Mesendoderm (in vitro differentiated cells): Measurements from ENCODE around the gene FAM174C.
A peak's percentile ranks its signal among the peaks of the same experiment; 100 is the strongest.

Experiments used
- DNase-seq: peaks from one replicate; pipeline ENCODE4 v3.0.0; 2013
- H2AK5ac ChIP-seq: 2 replicates; pipeline ENCODE4 v1.6.1; 2013; ENCODE audit warnings: low read length, inconsistent platforms
- H2BK120ac ChIP-seq: 2 replicates; pipeline ENCODE4 v1.6.1; 2013; ENCODE audit warnings: low read depth, mild to moderate bottlenecking, low read length, moderate library complexity, mixed read lengths
- H2BK15ac ChIP-seq: replicated peaks from 2 replicates; pipeline ENCODE4 v1.6.1; 2013; ENCODE audit warnings: low read depth, mild to moderate bottlenecking, moderate library complexity
- H2BK5ac ChIP-seq: 2 replicates; pipeline ENCODE4 v1.6.1; 2013; ENCODE audit warnings: low read length, inconsistent platforms
- H3K18ac ChIP-seq: 2 replicates; pipeline ENCODE4 v1.6.1; 2013; ENCODE audit warnings: mild to moderate bottlenecking, low read length, mixed read lengths
- H3K23ac ChIP-seq: one replicate; pipeline ENCODE4 v1.6.1; 2013; ENCODE audit warnings: low read length
- H3K27ac ChIP-seq: 2 replicates; pipeline ENCODE4 v1.5.1; 2013; ENCODE audit warnings: low read depth, mild to moderate bottlenecking, inconsistent platforms, low read length, moderate library complexity
- H3K27me3 ChIP-seq: 2 replicates; pipeline ENCODE4 v1.6.1; 2013; ENCODE audit warnings: low read length, control low read depth, mild to moderate bottlenecking, inconsistent platforms; ENCODE audit not compliant: insufficient read depth, poor library complexity
- H3K36me3 ChIP-seq: 2 replicates; pipeline ENCODE4 v1.6.1; 2013; ENCODE audit warnings: low read length, inconsistent platforms; ENCODE audit not compliant: control insufficient read depth, insufficient read depth
- H3K4ac ChIP-seq: one replicate; pipeline ENCODE4 v1.6.1; 2013; ENCODE audit warnings: low read depth, mild to moderate bottlenecking, low read length, moderate library complexity
- H3K4me1 ChIP-seq: 2 replicates; pipeline ENCODE4 v1.6.1; 2013; ENCODE audit warnings: low read depth, low read length, inconsistent platforms; ENCODE audit not compliant: control insufficient read depth
- H3K4me2 ChIP-seq: 2 replicates; pipeline ENCODE4 v1.6.1; 2013; ENCODE audit warnings: low read length
- H3K4me3 ChIP-seq: 2 replicates; pipeline ENCODE4 v1.5.1; 2013; ENCODE audit warnings: mild to moderate bottlenecking, low read length
- H3K56ac ChIP-seq: one replicate; pipeline ENCODE4 v1.6.1; 2013; ENCODE audit warnings: low read length
- H3K79me1 ChIP-seq: 2 replicates; pipeline ENCODE4 v1.6.1; 2013; ENCODE audit warnings: low read length, inconsistent platforms
- H3K79me2 ChIP-seq: 2 replicates; pipeline ENCODE4 v1.6.1; 2013; ENCODE audit warnings: mild to moderate bottlenecking, low read length; ENCODE audit not compliant: control insufficient read depth, insufficient read depth
- H3K9ac ChIP-seq: 2 replicates; pipeline ENCODE4 v1.6.1; 2013; ENCODE audit warnings: low read length, inconsistent platforms
- H4K5ac ChIP-seq: one replicate; pipeline ENCODE4 v1.6.1; 2013; ENCODE audit warnings: low read length
- H4K8ac ChIP-seq: one replicate; pipeline ENCODE4 v1.6.1; 2013; ENCODE audit warnings: low read depth, mild to moderate bottlenecking, control low read depth, low read length, moderate library complexity
- WGBS: extraction: QIAGEN DNeasy Blood & Tissue Kit; methylation state at CpG from one replicate; pipeline ENCODE4 v1.1.7; 2013; ENCODE audit warnings: low lambda C conversion rate, missing lambda C conversion rate; ENCODE audit not compliant: insufficient coverage; ENCODE audit errors: extremely low coverage; 5-methylcytosine and 5-hydroxymethylcytosine counted together

FAM174C gene

DNA sequence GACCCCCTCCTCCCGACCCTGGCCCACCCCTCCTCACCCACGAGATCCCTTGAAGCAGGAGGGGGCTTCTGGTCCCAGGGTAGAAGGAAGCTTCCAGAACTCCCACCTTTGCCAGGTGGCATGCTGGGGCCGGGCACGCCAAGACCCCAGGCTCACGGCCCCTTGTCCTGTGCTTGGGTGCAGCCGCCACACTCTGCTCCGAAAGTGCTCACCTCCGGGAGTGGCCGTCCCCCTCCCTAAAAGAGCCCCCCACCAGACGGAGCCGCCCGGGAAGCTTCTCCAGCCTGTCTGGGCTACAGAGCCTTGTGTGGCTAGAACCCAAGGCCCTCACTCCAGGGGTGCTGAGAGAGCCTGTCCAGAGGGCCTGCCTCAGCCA lies 8.6 kb downstream of the FAM174C start:
- H3K4ac ChIP-seq, result no peak overlapping the region
- no peak overlapping the region for H3K4me2 ChIP-seq
- WGBS, result no CpG with 5 or more reads among the region's 12 CpGs

DNA sequence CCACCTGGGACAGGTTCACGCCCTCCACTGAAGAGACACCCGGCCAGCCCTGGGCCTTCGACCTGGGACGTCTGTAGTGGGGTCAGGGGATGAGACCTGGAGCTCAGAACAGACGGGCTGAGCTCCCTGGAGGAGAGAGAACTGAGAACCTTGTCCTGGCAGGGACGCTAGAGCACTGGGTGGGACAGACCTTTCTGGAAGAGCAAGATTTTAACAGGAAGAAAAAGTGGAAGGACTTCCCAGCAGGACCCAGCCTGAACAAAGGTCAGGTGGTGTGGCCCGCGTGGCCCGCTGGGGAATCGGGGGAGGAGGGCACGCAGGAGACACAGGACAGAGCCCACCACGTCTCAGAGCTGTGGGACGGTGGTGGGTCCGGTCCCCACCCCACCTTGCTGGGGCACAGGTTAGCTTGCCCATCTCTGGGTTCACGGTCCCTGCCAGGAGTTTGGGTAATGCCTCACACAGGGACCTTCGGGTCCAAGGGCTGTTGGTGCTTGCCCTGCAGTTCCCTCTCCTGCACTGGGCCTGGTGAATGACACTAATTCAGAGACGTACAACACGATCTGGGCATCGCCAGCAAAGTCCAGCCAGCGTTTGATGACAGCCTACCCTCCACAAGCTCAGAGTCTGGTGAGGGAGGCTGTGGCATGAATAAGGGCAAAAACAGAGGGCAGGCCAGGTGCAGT lies 9.1 kb downstream of the FAM174C start:
- H3K4ac ChIP-seq, result no peak overlapping the region
- no peak overlapping the region for H3K4me3 ChIP-seq
- no peak overlapping the region for H3K27ac ChIP-seq
- no peaks in the 10 kb centered on the region for H3K79me1 ChIP-seq
- no peaks in the 10 kb centered on the region for H3K4me1 ChIP-seq
- no peak overlapping the region for H2BK120ac ChIP-seq
- H4K5ac ChIP-seq, result no peak overlapping the region
- no peak overlapping the region for H2AK5ac ChIP-seq
- H2BK5ac ChIP-seq, result no peak overlapping the region
- no peak overlapping the region for H2BK15ac ChIP-seq
- H3K79me2 ChIP-seq, result no peaks in the 10 kb centered on the region
- no peak overlapping the region for H3K56ac ChIP-seq
- no peaks in the 10 kb centered on the region for H3K27me3 ChIP-seq
- WGBS, result no CpG with 5 or more reads among the region's 20 CpGs
- H4K8ac ChIP-seq, result no peak overlapping the region
- no peak for DNase-seq
- no peak overlapping the region for H3K23ac ChIP-seq
- H3K18ac ChIP-seq, result no peak overlapping the region
- H3K4me2 ChIP-seq, result no peak overlapping the region
- no peak overlapping the region for H3K9ac ChIP-seq
- no peaks in the 10 kb centered on the region for H3K36me3 ChIP-seq

More for the DNA sequence above, 8.6 kb downstream of the FAM174C start:
- H3K23ac ChIP-seq, result no peak overlapping the region
- H2BK5ac ChIP-seq, result no peak overlapping the region
- H4K8ac ChIP-seq, result no peak overlapping the region
- H3K4me1 ChIP-seq, result no peaks in the 10 kb centered on the region
- no peak for DNase-seq
- H3K79me2 ChIP-seq, result no peaks in the 10 kb centered on the region
- no peak overlapping the region for H2AK5ac ChIP-seq
- H3K18ac ChIP-seq, result no peak overlapping the region
- H3K4me3 ChIP-seq, result no peak overlapping the region
- H2BK15ac ChIP-seq, result no peak overlapping the region
- H3K9ac ChIP-seq, result no peak overlapping the region
- no peaks in the 10 kb centered on the region for H3K79me1 ChIP-seq
- no peak overlapping the region for H2BK120ac ChIP-seq
- H3K27me3 ChIP-seq, result no peaks in the 10 kb centered on the region
- no peak overlapping the region for H3K27ac ChIP-seq
- peaks cover 2% of the 10 kb centered on the region for H3K36me3 ChIP-seq
- H4K5ac ChIP-seq, result no peak overlapping the region
- H3K56ac ChIP-seq, result no peak overlapping the region

DNA sequence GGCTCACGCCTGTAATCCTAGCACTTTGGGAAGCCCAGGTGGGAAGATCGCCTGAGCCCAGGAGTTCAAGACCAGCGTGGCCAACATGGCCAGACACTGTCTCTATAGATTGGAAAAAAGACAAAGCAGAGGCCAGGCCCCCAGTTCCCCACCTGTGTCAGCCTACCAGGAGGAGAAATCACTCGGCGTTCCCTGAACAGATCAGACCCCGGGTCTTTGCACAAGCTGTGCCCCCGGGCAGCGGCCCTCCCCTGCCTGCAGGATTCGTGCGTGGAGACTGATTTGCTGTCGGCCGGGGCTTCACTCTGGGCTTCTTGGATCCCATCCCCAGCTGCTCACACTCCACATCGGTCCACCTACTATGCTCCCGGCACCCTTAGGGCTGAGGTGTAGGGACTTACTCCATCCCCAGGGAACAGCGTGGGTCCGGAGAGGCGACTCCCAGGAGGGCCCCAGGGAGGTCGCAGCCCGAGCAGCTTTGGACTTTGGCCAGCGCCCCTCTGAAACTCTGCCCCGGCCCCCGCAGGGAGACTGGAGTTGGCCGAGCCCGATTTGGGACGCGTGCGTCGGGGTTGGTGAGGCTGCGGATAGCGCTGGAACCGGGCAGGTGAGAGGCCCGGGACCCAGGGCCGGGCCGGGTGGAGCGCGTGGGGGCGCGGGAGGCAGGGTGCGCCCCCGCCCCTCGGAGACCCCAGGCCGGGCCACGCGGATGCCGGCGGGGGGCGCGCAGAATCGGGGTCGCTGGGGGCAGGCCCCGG lies 9.8 kb downstream of the FAM174C start:
- no peak for DNase-seq
- H4K8ac ChIP-seq, result no peak overlapping the region
- H3K18ac ChIP-seq, result peak overlapping the region; percentile 4
- no peaks in the 10 kb centered on the region for H3K27me3 ChIP-seq
- H3K56ac ChIP-seq, result peak overlapping the region; percentile 76
- H3K4me2 ChIP-seq, result no peak overlapping the region
- H2AK5ac ChIP-seq, result no peak overlapping the region
- H3K9ac ChIP-seq, result peak overlapping the region; percentile 57
- WGBS, result no CpG with 5 or more reads among the region's 51 CpGs
- H3K4me3 ChIP-seq, result no peak overlapping the region
- H2BK15ac ChIP-seq, result no peak overlapping the region
- H3K27ac ChIP-seq, result no peak overlapping the region
- H3K23ac ChIP-seq, result no peak overlapping the region
- H3K36me3 ChIP-seq, result no peaks in the 10 kb centered on the region
- no peak overlapping the region for H2BK5ac ChIP-seq
- no peak overlapping the region for H4K5ac ChIP-seq
- no peaks in the 10 kb centered on the region for H3K79me2 ChIP-seq
- H3K4ac ChIP-seq, result no peak overlapping the region
- H3K79me1 ChIP-seq, result no peaks in the 10 kb centered on the region
- no peak overlapping the region for H2BK120ac ChIP-seq
- H3K4me1 ChIP-seq, result no peaks in the 10 kb centered on the region

DNA sequence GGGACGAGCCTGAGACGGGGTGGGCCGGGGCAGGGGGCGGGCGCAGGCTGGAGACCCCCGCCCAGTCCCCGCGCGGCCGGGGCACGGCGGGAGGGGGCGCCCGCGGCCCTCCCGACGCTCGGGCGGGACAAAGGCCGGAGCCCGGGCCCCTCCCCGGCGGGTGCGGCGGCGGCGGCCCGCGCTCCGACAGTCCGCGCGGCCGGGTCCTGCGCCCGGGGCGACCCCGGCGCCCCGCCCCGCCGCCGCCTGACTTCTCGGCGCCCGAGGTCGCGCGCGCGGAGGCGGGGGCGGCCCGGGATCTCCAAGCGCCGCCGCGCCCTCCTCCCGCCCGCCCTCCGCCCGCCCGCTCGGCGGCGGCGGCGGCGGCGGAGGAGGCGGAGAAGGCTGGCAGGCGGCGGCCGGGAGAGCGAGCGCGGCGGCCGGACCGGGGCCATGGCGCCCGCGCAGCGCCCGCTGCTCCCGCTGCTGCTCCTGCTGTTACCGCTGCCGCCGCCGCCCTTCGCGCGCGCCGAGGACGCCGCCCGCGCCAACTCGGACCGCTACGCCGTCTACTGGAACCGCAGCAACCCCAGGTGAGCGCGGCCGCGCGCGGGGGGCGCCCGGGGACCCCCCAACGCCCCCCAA lies 10.5 kb downstream of the FAM174C start, which contains the start of gene EFNA2:
Gene EFNA2 (plus strand): TSS at position 137 of the 624 bp plus-strand sequence. CDS start 296 bp downstream, at position 433.
- Histone ChIP-seq H3K4ac (peak within 1 kb of the TSS; percentile 67), H3K23ac (peak within 1 kb of the TSS; percentile 7), H3K79me2 (no peaks in the 10 kb centered on the region), H2BK15ac (no peak within 1 kb of the TSS), H2AK5ac (no peak within 1 kb of the TSS), H2BK5ac (no peak within 1 kb of the TSS), H3K9ac (peak within 1 kb of the TSS; percentile 57), H3K4me2 (peak within 1 kb of the TSS; percentile 31), H3K56ac (peak within 1 kb of the TSS; percentile 81), H3K79me1 (no peaks in the 10 kb centered on the region), H3K27me3 (no peaks in the 10 kb centered on the region), H4K8ac (no peak within 1 kb of the TSS), H3K4me3 (no peak within 1 kb of the TSS), H2BK120ac (no peak within 1 kb of the TSS), H3K4me1 (no peaks in the 10 kb centered on the region), H4K5ac (no peak within 1 kb of the TSS), H3K36me3 (no peaks in the 10 kb centered on the region), H3K27ac (no peak within 1 kb of the TSS), H3K18ac (peak within 1 kb of the TSS; percentile 28)
- no peak for DNase-seq
- WGBS, result no CpG with 5 or more reads among the region's 113 CpGs

DNA sequence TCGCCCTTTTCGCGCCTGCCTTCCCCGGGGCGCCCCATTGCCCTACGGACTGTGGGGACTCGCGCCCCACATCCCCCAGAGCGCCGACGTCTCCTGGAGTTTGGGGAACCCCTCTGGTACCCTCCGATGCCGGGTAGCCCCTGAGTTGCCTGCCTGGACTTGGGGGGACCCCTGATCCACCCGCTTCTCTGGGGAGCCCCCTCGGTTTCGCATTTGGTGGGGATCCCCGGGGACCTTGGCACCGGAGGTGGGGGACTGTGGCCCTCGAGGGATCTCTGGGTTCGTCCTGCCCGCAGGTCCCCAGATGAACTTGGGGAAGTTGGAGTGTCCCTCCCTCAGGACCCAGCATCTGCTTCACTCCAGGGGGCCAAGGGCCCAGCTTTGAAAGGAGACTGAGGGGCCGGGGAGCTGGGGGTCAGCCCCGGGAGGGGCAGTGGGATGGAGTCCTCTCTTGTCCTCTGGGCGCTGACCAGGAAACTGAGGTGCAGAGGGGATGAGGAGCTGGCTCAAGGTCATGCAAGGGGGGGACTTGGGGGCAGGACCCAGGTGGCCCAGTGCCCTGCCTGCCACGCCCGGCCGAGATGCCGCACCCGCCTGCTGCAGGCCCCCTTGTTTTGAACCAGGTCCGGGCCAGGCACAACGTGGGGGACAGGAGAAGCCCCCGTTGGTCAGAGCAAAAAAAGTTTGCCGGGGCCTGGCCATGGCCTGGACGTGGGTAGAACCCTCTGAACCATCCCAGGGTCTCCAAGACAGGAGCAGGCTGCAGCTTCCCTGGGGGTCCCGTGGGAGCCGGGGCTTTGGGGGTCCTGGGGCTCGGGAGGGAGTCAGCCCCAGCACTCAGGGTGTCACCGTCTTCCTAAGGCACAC lies 11.4 kb downstream of the FAM174C start:
- peak overlapping the region; percentile 67 for H3K4ac ChIP-seq
- no peak overlapping the region for H4K8ac ChIP-seq
- no peak overlapping the region for H2BK120ac ChIP-seq
- H3K9ac ChIP-seq, result peak overlapping the region; percentile 50
- H3K36me3 ChIP-seq, result no peaks in the 10 kb centered on the region
- H2BK15ac ChIP-seq, result no peak overlapping the region
- no peaks in the 10 kb centered on the region for H3K4me1 ChIP-seq
- no peak overlapping the region for H3K4me3 ChIP-seq
- WGBS, result no CpG with 5 or more reads among the region's 38 CpGs
- no peaks in the 10 kb centered on the region for H3K79me1 ChIP-seq
- no peak overlapping the region for H3K27ac ChIP-seq
- H2BK5ac ChIP-seq, result no peak overlapping the region
- H3K18ac ChIP-seq, result peak overlapping the region; percentile 28
- H4K5ac ChIP-seq, result no peak overlapping the region
- H3K4me2 ChIP-seq, result peak overlapping the region; percentile 31
- no peaks in the 10 kb centered on the region for H3K79me2 ChIP-seq
- peak overlapping the region; percentile 58 for H3K56ac ChIP-seq
- H3K27me3 ChIP-seq, result no peaks in the 10 kb centered on the region
- H3K23ac ChIP-seq, result peak overlapping the region; percentile 7
- no peak overlapping the region for H2AK5ac ChIP-seq
- no peak for DNase-seq
